HepG2 (cell line): Measurements from ENCODE around the gene CHST3.

Source experiments
- EZH2 ChIP-seq: conservative IDR thresholded peaks from 2 replicates; pipeline ENCODE4 v1.6.1; 2012; ENCODE audit warnings: mild to moderate bottlenecking, low read depth, low read length, moderate library complexity
- HMG20B ChIP-seq: conservative IDR thresholded peaks from 2 replicates; pipeline ENCODE4 v1.6.1; 2016; ENCODE audit warnings: missing genetic modification reagents, missing compliant biosample characterization
- MXD4 ChIP-seq: IDR thresholded peaks from 2 replicates; pipeline ENCODE4 v1.6.1; 2016; ENCODE audit warnings: mild to moderate bottlenecking, missing biosample characterization, missing genetic modification reagents
- MYC ChIP-seq: sonication (generic); formaldehyde crosslinking; IDR thresholded peaks from 2 replicates; pipeline ENCODE4 v1.9.0; 2021; ENCODE audit warnings: missing genetic modification reagents, borderline replicate concordance
- NFRKB ChIP-seq: fragments of 450-650 bp; IDR thresholded peaks from 2 replicates; pipeline ENCODE4 v1.6.1; 2017
- NPAS2 ChIP-seq: sonication (generic); formaldehyde crosslinking; IDR thresholded peaks from 2 replicates; pipeline ENCODE4 v1.8.0; 2022; ENCODE audit warnings: mild to moderate bottlenecking, missing genetic modification reagents, borderline replicate concordance
- SNAI1 ChIP-seq: sonication (generic); formaldehyde crosslinking; IDR thresholded peaks from 2 replicates; pipeline ENCODE4 v1.5.0; 2020; ENCODE audit warnings: mild to moderate bottlenecking, missing genetic modification reagents, borderline replicate concordance
- TAF1 ChIP-seq: sonication (generic); formaldehyde crosslinking; IDR thresholded peaks from 2 replicates; pipeline ENCODE4 v1.4.0; 2020; ENCODE audit warnings: missing genetic modification reagents
- ZBTB8A ChIP-seq: sonication (generic); formaldehyde crosslinking; IDR thresholded peaks from 2 replicates; pipeline ENCODE4 v1.4.0; 2020; ENCODE audit warnings: mild to moderate bottlenecking, low read depth, missing genetic modification reagents, borderline replicate concordance
- ZNF10 ChIP-seq: sonication (generic); formaldehyde crosslinking; IDR thresholded peaks from 2 replicates; pipeline ENCODE4 v1.4.0; 2020; ENCODE audit warnings: mild to moderate bottlenecking, low read depth, missing genetic modification reagents, borderline replicate concordance
- ZNF569 ChIP-seq: sonication (generic); formaldehyde crosslinking; IDR thresholded peaks from 2 replicates; pipeline ENCODE4 v1.5.0; 2020; ENCODE audit warnings: mild to moderate bottlenecking, missing genetic modification reagents, moderate library complexity, borderline replicate concordance
- TF ChIP-seq, protein P1 (sequence below): sonication (generic); formaldehyde crosslinking; IDR thresholded peaks from 2 replicates; pipeline ENCODE4 v1.5.0; 2020; ENCODE audit warnings: mild to moderate bottlenecking, missing genetic modification reagents, moderate library complexity
- TF ChIP-seq, protein P2 (sequence below): sonication (generic); formaldehyde crosslinking; IDR thresholded peaks from 2 replicates; pipeline ENCODE4 v1.5.0; 2020; ENCODE audit warnings: mild to moderate bottlenecking, missing genetic modification reagents
- TF ChIP-seq, protein P3 (sequence below): sonication (generic); formaldehyde crosslinking; IDR thresholded peaks from 2 replicates; pipeline ENCODE4 v1.4.0; 2020; ENCODE audit warnings: missing genetic modification reagents

DNA sequence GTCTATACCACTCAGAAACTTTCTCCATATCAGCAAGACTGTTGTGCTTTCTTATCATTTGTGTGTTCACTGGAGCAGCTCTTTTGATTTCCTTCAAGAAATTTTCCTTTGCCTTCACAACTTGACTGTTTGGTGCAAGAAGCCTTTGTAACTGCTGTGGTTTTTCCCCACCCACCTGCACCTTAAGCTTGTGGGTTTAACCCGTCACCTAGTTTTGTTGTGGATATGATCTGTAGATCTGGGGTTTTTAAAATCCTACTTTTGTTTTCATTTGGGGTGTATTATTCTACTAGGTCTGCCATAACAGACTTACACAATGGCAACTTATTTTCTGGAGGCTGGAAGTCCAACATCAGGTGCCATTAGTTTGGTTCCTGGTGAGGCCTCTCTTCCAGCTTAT is 30.5 kb upstream of the CHST3 start:
- no peak for TF ChIP-seq ZBTB8A (CRISPR knock-in tag)
- TF ChIP-seq, protein P1, sequence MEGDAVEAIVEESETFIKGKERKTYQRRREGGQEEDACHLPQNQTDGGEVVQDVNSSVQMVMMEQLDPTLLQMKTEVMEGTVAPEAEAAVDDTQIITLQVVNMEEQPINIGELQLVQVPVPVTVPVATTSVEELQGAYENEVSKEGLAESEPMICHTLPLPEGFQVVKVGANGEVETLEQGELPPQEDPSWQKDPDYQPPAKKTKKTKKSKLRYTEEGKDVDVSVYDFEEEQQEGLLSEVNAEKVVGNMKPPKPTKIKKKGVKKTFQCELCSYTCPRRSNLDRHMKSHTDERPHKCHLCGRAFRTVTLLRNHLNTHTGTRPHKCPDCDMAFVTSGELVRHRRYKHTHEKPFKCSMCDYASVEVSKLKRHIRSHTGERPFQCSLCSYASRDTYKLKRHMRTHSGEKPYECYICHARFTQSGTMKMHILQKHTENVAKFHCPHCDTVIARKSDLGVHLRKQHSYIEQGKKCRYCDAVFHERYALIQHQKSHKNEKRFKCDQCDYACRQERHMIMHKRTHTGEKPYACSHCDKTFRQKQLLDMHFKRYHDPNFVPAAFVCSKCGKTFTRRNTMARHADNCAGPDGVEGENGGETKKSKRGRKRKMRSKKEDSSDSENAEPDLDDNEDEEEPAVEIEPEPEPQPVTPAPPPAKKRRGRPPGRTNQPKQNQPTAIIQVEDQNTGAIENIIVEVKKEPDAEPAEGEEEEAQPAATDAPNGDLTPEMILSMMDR (CRISPR knock-in tag) = no peak
- no peak for TF ChIP-seq EZH2
- TF ChIP-seq, protein P2, sequence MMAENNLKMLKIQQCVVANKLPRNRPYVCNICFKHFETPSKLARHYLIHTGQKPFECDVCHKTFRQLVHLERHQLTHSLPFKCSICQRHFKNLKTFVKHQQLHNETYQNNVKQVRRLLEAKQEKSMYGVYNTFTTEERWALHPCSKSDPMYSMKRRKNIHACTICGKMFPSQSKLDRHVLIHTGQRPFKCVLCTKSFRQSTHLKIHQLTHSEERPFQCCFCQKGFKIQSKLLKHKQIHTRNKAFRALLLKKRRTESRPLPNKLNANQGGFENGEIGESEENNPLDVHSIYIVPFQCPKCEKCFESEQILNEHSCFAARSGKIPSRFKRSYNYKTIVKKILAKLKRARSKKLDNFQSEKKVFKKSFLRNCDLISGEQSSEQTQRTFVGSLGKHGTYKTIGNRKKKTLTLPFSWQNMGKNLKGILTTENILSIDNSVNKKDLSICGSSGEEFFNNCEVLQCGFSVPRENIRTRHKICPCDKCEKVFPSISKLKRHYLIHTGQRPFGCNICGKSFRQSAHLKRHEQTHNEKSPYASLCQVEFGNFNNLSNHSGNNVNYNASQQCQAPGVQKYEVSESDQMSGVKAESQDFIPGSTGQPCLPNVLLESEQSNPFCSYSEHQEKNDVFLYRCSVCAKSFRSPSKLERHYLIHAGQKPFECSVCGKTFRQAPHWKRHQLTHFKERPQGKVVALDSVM = no peak
- TF ChIP-seq HMG20B (CRISPR knock-in tag) = no peak
- no peak for TF ChIP-seq ZNF10 (CRISPR knock-in tag)
- TF ChIP-seq, protein P3, sequence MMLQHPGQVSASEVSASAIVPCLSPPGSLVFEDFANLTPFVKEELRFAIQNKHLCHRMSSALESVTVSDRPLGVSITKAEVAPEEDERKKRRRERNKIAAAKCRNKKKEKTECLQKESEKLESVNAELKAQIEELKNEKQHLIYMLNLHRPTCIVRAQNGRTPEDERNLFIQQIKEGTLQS = no peak
- no peak for TF ChIP-seq TAF1 (CRISPR knock-in tag)
- TF ChIP-seq ZNF569 = no peak
- no peak for TF ChIP-seq NPAS2 (CRISPR knock-in tag)
- TF ChIP-seq MYC (CRISPR knock-in tag) = no peak
- no peak for TF ChIP-seq NFRKB
- TF ChIP-seq MXD4 (CRISPR knock-in tag) = no peak
- TF ChIP-seq SNAI1 (CRISPR knock-in tag) = no peak
